GM21786 (cell line): Measurements from ENCODE around the gene HMCN1.

ENCODE experiments used
- ATAC-seq: cut with Tn5 transposase; IDR thresholded peaks from one replicate; pipeline ENCODE4 v1.9.1; 2021; ENCODE audit not compliant: unreplicated experiment

The HMCN1 gene

GRCh38 chr1:185895208-185895900 is 161.2 kb downstream of the HMCN1 start:
- no peak for ATAC-seq

- no peak for ATAC-seq
Measured at GRCh38 chr1:185896863-185897262, 162.7 kb downstream of the HMCN1 start.

DNA sequence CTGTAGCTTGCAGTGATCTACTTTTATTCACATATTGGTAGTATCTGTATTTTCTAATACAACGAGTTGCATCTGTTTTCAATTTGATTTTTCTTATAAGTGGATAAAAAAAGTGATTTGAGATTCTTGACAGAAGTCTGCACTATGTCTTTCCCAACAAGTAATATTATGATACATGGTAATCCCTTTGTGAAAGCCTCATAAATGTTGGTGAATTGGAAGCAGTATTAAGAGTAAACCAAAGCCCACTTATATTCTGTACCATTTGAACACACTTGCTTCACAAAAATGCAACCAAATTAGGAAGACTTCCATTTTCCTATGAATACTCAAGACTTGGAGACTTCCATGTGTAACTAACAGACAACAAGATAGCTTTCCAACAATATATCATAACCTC is 172.0 kb downstream of the HMCN1 start:
- ATAC-seq = no peak

DNA sequence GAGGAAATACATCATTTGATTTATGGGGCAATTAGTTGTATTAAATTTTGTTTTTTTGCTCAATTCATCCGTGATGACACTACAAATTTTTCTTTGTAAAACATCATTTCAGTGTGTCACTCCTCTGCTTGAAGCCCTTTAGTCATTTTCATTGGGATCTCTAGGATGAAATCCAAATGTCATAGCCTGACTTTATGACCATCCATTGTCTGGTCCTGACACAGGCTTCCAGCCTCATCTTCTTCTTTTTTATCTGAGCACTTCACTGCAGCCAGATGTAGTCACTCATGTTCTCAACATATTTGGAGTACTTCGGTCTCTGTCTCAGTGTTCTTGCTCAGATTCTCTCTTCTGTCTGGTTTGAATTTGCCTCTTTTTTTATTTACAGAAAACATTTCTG is 173.1 kb downstream of the HMCN1 start:
- no peak for ATAC-seq

DNA sequence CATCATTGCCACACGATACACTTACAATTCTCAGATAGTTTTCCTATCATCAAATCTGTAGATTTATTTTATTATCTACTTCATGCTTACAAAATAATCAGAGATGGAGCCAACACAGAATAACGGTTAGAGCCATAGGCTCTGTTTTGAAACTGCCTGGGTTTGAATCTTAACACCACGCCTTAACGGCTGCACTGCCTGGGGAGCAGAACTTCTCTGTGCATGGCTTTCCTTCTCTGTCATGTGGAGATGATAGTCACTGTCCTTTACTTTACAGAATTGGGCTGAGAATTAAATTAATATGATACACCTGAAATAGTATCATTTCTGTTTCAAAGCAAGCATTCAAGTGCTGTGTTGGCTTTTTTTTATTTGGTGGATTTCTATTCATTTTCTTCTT is 177.8 kb downstream of the HMCN1 start:
- ATAC-seq = no peak

DNA sequence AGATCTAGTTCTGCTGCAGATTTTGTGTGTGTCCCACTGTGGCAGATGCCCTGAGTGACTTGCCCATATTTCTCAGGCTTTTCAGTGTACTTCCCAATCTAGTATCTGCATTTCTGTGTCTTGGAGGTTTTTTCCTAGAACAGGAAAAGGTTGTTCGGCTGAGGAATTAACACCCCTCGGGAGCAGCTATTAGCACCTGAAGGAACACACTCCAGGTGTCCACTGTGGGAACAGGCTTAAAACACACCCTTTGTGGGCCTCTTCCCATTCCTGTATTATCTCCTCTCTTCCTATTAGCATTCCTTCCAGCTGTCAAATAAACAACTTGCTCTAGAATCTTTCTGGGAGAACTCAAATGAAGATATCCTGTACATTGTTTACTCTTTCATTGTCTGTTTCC is 178.3 kb downstream of the HMCN1 start:
- no peak for ATAC-seq

DNA sequence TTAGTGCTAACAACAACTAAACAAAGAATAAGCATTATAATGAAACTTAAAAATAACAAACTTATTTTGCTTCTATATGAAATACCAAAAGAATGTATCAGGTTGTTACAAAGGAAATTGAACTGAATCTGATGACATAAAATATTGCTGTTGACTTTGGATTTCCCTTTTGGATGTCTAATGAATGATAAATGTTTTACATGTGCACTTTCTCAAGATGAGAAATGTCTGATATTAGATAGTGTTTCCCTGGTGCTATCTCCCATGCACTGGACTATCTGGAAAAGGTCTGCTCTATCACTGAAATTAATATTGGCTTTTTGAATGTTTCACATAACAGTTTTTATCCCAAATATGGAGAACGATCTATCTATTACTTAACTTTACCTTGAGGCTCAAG is 179.9 kb downstream of the HMCN1 start:
- ATAC-seq = no peak

DNA sequence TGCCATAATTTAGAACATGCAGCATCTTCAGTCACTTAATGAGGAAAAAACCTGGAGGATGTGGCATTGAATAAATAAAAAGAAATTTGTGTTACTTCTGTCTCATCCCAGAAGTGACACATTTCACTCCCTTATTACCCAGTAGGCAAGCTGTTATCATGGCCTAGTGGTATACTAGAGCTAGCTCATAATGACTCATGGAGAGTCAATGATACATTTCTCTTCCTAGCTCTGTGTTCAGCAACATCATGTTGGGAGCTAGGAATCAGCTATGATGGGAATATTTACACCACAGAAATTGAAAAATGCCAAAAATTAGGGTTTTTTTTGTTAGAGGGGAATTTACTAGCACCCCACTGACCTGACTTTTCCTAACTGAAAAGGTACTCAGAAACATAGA is 182.7 kb downstream of the HMCN1 start:
- ATAC-seq = no peak

DNA sequence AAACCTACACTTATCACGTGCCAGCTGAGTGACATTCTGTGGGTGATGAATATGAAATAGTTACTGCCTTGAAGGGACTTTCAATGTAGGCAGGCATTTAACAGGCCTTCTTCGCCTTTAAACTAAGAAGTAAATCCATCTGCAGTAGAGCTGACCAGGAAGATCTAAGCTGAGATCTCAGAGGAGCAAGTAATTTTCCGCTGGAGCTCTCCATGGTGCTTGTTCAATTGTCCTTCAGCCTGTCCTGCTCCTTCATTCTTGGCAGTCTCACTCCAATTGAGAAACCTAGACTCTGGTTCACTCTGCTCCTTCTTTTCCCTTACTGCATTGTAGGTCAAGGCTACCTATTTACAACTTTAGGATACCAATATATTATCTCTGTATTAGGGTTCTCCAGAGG is 183.5 kb downstream of the HMCN1 start:
- ATAC-seq = no peak

DNA sequence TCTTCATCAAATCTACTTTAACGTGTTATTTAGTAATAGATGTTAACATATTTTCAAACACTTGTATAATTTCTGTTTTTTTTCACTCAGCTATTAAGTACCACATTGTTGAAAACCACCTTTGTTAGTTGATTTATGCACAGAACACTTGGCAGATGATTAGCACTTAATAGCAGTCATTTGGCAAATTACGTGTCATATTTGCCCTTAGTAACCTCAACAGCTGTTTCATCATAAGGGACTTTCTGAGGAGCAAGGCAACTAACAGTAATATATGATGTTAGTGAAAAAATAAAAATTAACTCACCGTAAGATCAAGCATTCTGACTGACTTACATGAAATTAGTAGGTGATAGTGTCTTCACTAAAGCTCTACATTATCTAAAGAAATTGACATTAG is 186.4 kb downstream of the HMCN1 start:
- ATAC-seq = no peak

DNA sequence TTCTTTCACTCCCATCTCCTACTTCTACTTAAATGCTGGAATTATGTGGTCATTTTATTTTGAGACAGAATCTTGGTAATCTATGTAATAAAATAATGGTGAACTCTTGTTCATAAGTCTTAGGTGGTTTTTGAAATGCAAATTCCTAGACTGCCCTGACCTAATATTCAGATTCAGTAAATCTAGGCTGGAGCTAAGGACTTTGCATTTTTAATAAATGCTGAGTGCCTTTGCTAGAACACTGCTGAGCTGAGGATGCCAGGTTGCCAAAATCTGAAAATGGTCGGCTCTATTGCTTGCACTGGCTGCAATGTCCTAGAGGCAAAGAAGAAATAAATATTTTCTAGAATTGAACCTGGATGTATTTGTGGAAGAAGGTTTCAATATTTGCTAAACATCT is 187.4 kb downstream of the HMCN1 start:
- ATAC-seq = no peak

- no peak for ATAC-seq
Measured at GRCh38 chr1:185926588-185926987, 192.4 kb downstream of the HMCN1 start.

- no peak for ATAC-seq
Measured at GRCh38 chr1:185929776-185930175, 195.6 kb downstream of the HMCN1 start.

DNA sequence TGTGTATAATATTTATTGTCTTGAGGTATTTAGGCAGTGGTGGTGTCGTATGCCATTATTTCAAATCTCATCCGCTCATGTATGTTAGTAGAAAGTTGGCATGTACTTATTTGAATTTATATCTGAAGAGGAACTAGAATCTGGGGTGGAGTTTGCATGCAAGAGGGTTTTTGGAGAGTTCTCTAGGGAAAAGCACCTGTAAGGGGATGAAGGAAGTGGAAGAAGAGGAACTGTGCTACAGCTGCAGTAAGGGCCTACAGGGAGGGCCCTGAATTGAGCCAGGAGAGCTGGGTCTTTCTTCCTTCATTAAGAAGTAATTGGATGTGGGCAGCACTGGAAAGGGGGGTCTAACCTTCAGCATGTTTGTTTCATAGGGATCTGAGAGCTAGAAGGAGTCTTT is 197.2 kb downstream of the HMCN1 start:
- no peak for ATAC-seq

GRCh38 chr1:185933580-185933979 is 199.4 kb downstream of the HMCN1 start:
- no peak for ATAC-seq

GRCh38 chr1:185934476-185935189 is 200.4 kb downstream of the HMCN1 start:
- ATAC-seq = no peak

DNA sequence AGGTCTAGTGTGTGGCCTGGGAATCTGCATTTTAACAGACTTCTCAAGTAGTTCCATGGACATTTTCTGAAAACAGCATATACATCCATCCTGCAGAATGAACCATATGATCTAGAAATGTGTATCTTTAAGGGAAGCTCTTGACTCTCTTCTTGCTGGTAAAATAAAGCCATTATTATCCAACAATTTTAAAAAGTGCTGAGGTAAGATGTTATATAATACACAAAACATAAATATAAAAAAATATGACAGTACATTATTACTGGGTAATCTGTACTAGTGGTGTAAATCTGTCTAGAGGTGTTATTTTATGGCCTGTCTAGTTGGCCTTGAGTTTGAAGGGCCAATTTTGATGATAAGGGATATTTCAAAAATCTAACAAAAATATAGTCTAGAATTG is 201.2 kb downstream of the HMCN1 start:
- no peak for ATAC-seq

DNA sequence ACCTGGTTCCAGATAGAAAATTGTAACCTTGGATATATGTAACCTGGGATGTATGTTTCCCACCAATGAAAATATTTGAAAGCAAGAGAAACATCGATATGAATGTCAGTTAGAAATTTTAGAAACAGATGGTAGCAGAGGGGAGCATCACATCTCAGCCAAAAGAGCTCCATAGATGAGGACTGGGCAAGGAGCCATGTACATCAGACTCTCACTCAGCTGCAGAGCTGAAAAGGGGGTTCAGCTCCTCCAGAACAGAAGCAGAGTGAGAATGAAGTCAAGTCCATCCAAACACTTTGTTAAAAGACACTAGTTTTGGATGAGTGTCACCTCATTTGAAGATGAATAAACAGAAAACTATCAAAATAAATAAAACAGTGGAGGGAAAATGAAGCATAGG is 202.4 kb downstream of the HMCN1 start:
- no peak for ATAC-seq

DNA sequence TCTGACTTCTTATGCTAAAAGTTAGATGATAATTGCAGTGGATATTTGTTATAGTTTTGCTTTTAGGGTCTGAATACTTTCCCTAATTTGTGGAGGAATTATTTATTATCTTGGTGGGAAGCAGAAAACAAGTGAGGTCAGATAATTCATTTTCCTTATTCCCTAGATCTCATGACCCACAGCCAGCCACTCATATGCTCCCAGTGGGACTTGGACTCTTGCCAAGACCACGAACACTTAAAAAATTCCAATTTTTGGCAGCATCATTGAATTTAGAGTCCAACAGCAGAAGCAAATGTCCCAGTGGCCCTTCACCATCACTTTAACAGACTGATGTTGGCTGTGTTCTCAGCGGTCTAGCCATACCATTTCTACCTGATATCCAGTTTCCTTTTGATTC is 204.2 kb downstream of the HMCN1 start:
- ATAC-seq = no peak

DNA sequence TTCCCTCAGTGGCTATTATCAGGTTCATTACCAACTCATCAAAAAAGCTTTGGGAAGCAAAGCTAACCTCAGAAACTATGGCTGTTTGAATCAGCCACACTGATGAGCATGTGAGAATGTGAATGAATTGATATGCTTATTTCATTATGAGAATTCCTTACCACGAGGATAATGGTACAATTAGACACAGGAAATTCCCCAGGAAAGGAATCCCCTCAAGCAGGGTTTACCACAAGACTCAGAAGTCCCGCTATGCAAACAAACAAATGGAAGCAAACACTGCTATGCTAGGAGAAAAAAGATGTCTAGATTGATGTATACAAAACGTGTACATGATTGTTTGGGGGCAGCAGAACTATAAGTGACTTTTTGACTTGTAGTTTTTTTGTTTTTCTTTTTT is 205.0 kb downstream of the HMCN1 start:
- ATAC-seq = no peak

DNA sequence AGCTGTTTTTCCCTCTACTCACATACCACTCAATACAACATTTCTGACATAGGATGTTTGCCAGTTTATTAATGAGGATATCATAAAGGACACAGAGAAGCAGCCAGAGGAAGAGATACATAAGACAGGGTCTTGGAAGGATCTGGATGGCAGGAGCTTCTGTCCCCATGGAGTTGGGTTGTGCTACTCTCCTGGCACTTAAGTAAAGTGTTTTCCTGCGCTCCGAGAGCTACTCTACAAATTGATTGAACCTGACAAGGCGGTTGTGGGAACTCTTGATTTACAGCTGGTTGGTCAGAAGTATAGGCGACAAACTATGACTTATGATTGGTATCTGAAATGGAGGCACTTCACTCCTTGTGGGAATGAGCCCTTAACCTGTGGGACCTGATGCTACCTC is 208.8 kb downstream of the HMCN1 start:
- no peak for ATAC-seq

DNA sequence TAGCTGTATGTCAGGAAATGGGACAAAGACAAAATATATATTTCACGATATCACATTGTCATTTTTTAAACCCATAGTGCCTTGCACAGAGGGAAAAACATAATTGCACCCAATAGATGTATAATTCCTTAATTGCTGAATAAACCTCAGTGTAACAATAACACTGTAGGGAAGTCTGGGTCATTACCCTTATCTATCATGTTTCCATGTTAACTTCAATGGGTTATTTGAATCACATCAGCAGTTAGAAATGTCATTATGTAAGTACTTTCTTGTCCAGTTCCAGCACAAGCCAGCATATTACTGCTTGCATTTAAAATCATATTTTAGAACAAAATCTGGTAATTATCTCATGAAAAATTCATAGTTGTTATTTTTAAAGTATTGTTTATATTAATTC is 222.7 kb downstream of the HMCN1 start:
- no peak for ATAC-seq
